ENCODE results near the gene FOXC2. TPM values are rescaled to one million over a fixed set of nuclear protein-coding genes. Genes with fewer than 3 reads are reported as not detected.

FOXC2 gene
- total and polyA plus RNA-seq, 2 experiments from 2014 or later, result 1.2 to 2.5 TPM

DNA sequence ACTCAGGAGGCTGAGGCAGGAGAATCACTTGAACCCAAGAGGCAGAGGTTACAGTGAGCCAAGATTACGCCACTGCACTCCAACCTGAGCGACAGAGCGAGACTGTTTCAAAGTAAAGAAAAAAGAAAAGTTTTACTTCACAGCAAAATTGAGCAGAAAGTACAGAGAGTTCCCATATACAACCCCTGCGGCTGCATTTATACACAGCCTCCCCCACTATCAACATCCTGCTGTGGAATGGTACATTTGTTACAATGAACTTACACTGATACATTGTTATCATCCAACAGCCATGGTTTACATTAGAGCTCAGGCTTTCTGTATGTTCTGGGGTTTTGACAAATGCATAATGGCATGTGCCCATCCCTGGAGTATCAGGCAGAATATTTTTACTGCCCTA is 9.0 kb upstream of the FOXC2 start:
- Histone ChIP-seq H3K9me2 (ENCODE audit: insufficient read depth) (no peaks in the 10 kb centered on the region), H2AFZ (no peak overlapping the region), H3K4me3 (no peak overlapping the region), H3K79me2 (ENCODE audit: insufficient read depth) (peaks cover 16% of the 10 kb centered on the region), H3K9ac (no peak overlapping the region), H4K20me1 (ENCODE audit: insufficient read depth) (no peaks in the 10 kb centered on the region), H3K27ac (no peak overlapping the region), H3K9me3 (ENCODE audit: low read depth) (no peaks in the 10 kb centered on the region), H3F3A (ENCODE audit: insufficient read depth) (peaks cover 5% of the 10 kb centered on the region; the same call in 1 of the 2 replicates), H3K4me2 (ENCODE audit: unreplicated experiment) (no peak overlapping the region), H3K36me3 (ENCODE audit: low read depth) (no peaks in the 10 kb centered on the region), H3K27me3 (replicated peaks; ENCODE audit: insufficient read depth) (0 out of 2 replicates have a peak, but pooled peaks cover 8% of the 10 kb centered on the region), H3K4me1 (ENCODE audit: insufficient read depth) (peaks cover 10% of the 10 kb centered on the region)
- no peak for TF ChIP-seq EZH2phosphoT487 (IDR thresholded peaks at IDR 0.05; ENCODE audit: insufficient read depth, low read depth)
- no peak for TF ChIP-seq EZH2 (IDR thresholded peaks at IDR 0.05; ENCODE audit: insufficient read depth, poor library complexity, severe bottlenecking)
- no peak for DNase-seq
- 68 to 75% methylated on average over 4 of the region's 4 CpGs for WGBS, 2 experiments (ENCODE audit: low coverage in 1 of 2, low lambda C conversion rate in 2 of 2, missing lambda C conversion rate in 2 of 2)
- in situ Hi-C loops (cut with MboI), result no loop called here

GRCh38 chr16:86558355-86559193 is 8.1 kb upstream of the FOXC2 start:
- peaks cover 10% of the 10 kb centered on the region for H3K4me1 ChIP-seq (ENCODE audit: insufficient read depth)
- no peaks in the 10 kb centered on the region for H3K9me3 ChIP-seq (ENCODE audit: low read depth)
- no peak for TF ChIP-seq EZH2 (IDR thresholded peaks at IDR 0.05; ENCODE audit: insufficient read depth, poor library complexity, severe bottlenecking)
- TF ChIP-seq EZH2phosphoT487 (IDR thresholded peaks at IDR 0.05; ENCODE audit: insufficient read depth, low read depth), result no peak
- H3F3A ChIP-seq (ENCODE audit: insufficient read depth), result peaks cover 5% of the 10 kb centered on the region; the same call in 1 of the 2 replicates
- no peak overlapping the region for H2AFZ ChIP-seq
- H3K36me3 ChIP-seq (ENCODE audit: low read depth), result no peaks in the 10 kb centered on the region
- 0 out of 2 replicates have a peak, but pooled peaks cover 8% of the 10 kb centered on the region for H3K27me3 ChIP-seq (replicated peaks; ENCODE audit: insufficient read depth)
- DNase-seq, result no peak
- WGBS, 2 experiments (ENCODE audit: low coverage in 1 of 2, low lambda C conversion rate in 2 of 2, missing lambda C conversion rate in 2 of 2), result 60 to 64% methylated on average over 28 of the region's 28 CpGs
- no peak overlapping the region for H3K4me2 ChIP-seq (ENCODE audit: unreplicated experiment)
- H3K4me3 ChIP-seq, result no peak overlapping the region
- H3K9me2 ChIP-seq (ENCODE audit: insufficient read depth), result no peaks in the 10 kb centered on the region
- peaks cover 14% of the 10 kb centered on the region for H3K79me2 ChIP-seq (ENCODE audit: insufficient read depth)
- H3K27ac ChIP-seq, result no peak overlapping the region
- no peak overlapping the region for H3K9ac ChIP-seq
- in situ Hi-C loops (cut with MboI), result no loop called here
- no peaks in the 10 kb centered on the region for H4K20me1 ChIP-seq (ENCODE audit: insufficient read depth)

DNA sequence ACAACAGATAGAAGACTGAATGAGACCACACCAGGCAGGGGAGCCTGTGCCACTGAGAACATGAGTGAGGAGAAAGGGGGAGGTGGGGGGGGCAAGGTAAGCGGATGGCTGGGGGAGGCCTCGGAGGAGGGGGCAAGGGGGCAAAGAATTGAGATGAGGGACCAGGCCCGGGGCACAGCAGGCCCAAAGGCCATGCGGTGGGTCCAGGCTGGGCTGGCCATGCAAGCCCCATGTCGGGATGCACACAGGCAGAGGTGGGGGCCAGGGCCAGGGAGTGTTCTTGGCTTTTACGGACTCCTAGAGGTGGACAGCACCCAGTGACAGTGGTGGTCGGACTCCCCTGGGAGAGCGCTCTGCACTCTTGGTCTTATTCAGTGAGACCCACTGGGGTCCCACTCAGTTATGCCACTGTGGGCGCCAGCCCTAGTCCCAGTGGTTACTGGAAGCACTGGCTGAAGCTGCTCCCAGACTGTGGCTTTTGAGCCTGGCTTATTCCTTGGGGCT is 6.8 kb upstream of the FOXC2 start:
- no peak overlapping the region for H3K27ac ChIP-seq
- H3K4me2 ChIP-seq (ENCODE audit: unreplicated experiment), result no peak overlapping the region
- H3K79me2 ChIP-seq (ENCODE audit: insufficient read depth), result peaks cover 1% of the 10 kb centered on the region
- in situ Hi-C loops (cut with MboI), result loop anchor here (5.0 kb wide), 1 partner anchor 502 kb away; no protein-coding TSS in a partner anchor
- H4K20me1 ChIP-seq (ENCODE audit: insufficient read depth), result no peaks in the 10 kb centered on the region
- WGBS, 2 experiments (ENCODE audit: low coverage in 1 of 2, low lambda C conversion rate in 2 of 2, missing lambda C conversion rate in 2 of 2), result 60 to 79% methylated on average over 4 to 9 of the region's 9 CpGs
- peaks cover 8% of the 10 kb centered on the region; the same call in 1 of the 2 replicates for H3F3A ChIP-seq (ENCODE audit: insufficient read depth)
- no peak overlapping the region for H2AFZ ChIP-seq
- no peaks in the 10 kb centered on the region for H3K36me3 ChIP-seq (ENCODE audit: low read depth)
- H3K4me1 ChIP-seq (ENCODE audit: insufficient read depth), result peaks cover 6% of the 10 kb centered on the region
- no peak for DNase-seq
- TF ChIP-seq EZH2phosphoT487 (IDR thresholded peaks at IDR 0.05; ENCODE audit: insufficient read depth, low read depth), result no peak
- TF ChIP-seq EZH2 (IDR thresholded peaks at IDR 0.05; ENCODE audit: insufficient read depth, poor library complexity, severe bottlenecking), result no peak
- H3K27me3 ChIP-seq (replicated peaks; ENCODE audit: insufficient read depth), result 0 out of 2 replicates have a peak, but pooled peaks cover 17% of the 10 kb centered on the region
- no peak overlapping the region for H3K9ac ChIP-seq
- H3K9me3 ChIP-seq (ENCODE audit: low read depth), result no peaks in the 10 kb centered on the region
- H3K4me3 ChIP-seq, result no peak overlapping the region
- no peaks in the 10 kb centered on the region for H3K9me2 ChIP-seq (ENCODE audit: insufficient read depth)

DNA sequence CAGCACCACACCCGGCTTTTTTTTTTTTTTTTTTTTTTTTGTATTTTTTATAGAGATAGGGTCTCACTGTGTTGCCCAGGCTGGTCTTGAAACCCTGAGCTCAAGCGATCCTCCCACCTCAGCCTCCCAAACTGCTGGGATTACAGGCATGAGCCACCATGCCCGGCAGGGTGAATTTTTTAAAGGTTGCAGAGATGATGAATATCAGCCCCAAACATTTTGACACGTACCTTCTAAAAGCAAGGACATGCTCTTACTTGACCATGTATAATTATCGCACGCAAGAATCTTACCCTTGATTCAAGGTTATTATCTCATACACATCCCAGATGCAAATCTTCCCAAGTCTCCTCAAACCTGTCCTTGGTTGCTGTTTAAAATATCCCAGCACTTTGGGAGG is 4.3 kb upstream of the FOXC2 start:
- Histone ChIP-seq H3K4me3 (no peak overlapping the region), H3K4me2 (ENCODE audit: unreplicated experiment) (no peak overlapping the region), H4K20me1 (ENCODE audit: insufficient read depth) (no peaks in the 10 kb centered on the region), H3K27me3 (replicated peaks; ENCODE audit: insufficient read depth) (peaks cover 27% of the 10 kb centered on the region), H3F3A (ENCODE audit: insufficient read depth) (0 out of 2 replicates have a peak, but pooled peaks cover 6% of the 10 kb centered on the region), H3K9ac (no peak overlapping the region), H2AFZ (no peak overlapping the region), H3K27ac (no peak overlapping the region), H3K9me2 (ENCODE audit: insufficient read depth) (no peaks in the 10 kb centered on the region), H3K4me1 (ENCODE audit: insufficient read depth) (0 out of 2 replicates have a peak, but pooled peaks cover 4% of the 10 kb centered on the region), H3K79me2 (ENCODE audit: insufficient read depth) (no peaks in the 10 kb centered on the region), H3K9me3 (ENCODE audit: low read depth) (no peaks in the 10 kb centered on the region), H3K36me3 (ENCODE audit: low read depth) (no peaks in the 10 kb centered on the region)
- DNase-seq, result no peak
- no peak for TF ChIP-seq EZH2 (IDR thresholded peaks at IDR 0.05; ENCODE audit: insufficient read depth, poor library complexity, severe bottlenecking)
- no peak for TF ChIP-seq EZH2phosphoT487 (IDR thresholded peaks at IDR 0.05; ENCODE audit: insufficient read depth, low read depth)
- in situ Hi-C loops (cut with MboI), result loop anchor here (5.0 kb wide), 1 partner anchor 500 kb away; no protein-coding TSS in a partner anchor
- 74 to 79% methylated on average over 6 of the region's 6 CpGs for WGBS, 2 experiments (ENCODE audit: low coverage in 1 of 2, low lambda C conversion rate in 2 of 2, missing lambda C conversion rate in 2 of 2)

Data from GM23248 (cell line).